GM19452 (cell line): ENCODE results near the gene PBX1.

Experiments
- ATAC-seq: cut with Tn5 transposase; IDR thresholded peaks from one replicate; pipeline ENCODE4 v1.9.1; 2021; ENCODE audit not compliant: unreplicated experiment

Gene PBX1

DNA sequence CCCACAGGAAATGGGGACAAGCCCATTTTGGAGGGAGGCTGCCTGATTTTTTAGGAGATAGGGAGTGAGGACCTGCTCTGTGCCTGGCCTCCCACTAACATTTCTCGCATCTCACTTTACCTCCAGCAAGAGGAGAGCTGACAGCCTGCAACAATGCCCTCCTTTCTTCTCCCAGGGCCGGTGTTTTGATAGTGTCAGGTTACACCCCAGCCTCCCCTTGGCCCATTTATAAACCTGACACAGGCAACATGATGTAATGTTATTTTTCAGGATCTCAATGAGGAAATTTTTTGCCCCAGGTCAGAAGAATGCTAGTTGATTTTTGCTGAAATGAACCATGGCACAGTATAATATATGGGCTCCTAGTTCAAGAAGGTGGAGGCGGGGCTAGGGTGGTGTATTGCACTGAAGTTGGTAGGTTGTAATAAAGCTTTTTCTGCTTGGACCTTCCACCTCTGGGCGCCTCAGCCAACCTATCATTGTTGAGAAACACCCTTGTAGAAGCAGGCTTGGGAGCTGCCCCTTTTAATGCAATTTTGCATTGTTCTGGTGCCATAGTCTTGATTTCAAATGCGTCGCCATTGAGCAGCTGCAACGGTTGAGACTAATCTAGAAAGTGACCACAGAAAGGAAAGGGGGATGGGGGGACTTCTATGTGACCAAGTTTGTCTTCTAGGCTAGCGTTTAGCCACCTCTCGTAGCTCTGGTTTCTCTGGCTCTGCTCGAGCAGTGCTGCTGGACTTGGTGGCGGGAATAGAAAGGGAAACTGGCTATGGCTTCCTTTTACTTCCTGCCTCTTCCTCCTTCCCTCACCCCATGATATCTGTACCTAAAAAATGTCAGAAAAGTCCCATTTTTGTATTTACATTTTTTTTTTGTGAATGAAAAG, 53.0 kb downstream of the PBX1 start:
- no peak for ATAC-seq

DNA sequence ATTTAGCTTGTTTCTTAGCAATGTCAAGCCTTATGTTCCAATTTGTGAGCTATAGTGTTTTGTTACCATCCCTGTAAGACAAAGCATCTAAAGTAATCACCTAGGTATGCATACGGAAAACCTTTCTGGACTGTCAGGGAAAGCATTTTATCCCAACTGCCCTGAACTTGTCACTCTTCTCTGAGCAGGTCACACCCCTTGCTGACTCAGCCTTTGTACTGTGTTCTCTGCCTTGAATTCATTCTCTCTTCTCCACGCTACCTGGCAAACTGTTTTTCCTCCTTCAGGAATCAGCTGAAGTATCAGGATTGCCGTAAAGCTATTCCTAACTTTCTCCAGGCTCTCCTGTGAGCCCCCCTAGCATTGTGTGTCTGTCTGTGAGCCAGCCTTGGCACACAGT, 54.2 kb downstream of the PBX1 start:
- no peak for ATAC-seq

GRCh38 chr1:164614316-164614715, 55.3 kb downstream of the PBX1 start:
- ATAC-seq, result no peak

DNA sequence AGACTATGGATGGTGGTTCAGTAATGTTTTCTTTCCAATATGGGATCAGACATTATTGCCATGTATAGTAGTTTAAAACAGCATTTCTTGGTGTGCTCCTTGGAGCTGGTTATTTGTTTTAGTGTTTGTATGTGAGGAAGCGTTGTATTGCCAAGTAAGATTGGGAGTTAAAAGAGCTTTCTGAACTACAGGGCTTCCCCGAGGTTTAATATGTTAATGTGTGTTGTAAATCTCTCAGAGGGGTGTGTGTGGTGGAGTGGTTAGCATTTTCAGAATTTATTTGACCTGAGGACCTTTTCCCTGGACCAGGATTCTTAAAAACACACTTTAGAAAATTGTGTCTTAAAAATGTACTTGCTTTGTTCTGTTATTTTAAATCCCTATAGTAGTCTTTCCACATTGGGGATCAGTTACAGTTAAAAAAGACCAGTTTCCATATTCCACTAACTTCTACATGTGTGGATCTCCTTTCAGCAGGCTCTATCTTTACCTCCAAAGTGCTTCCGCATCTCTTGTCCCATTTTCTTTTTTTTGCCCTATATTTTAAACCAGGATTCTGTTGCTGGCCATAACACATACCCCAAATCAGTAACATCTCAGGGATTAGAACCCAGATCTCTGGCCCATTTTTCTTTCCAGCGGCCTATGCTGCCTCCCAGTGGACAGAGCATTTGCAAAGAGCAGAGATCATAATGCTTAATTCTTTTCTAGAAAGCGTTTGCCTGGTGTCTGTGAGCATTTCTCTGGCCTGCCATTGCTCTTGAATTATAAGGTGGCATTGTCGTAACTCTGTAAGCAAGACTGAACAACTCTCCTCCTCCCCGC, 58.6 kb downstream of the PBX1 start:
- no peak for ATAC-seq

DNA sequence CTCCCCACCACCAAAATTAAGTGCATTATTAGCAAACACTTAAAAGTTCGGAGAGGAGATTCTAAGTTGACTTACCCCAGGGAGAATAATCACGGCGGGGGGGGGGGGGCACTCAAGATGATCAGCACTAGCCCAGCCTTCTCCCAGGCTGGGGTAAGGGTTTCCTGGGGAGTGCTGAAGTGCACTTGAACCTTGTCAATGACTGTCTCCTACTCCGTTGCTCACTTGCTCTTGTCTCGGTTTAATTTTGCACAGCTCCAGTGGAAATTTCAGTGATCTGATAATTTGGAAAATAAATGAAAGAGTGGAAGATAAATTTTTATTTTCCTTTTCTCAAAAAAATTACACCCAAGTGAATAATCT, 59.2 kb downstream of the PBX1 start:
- ATAC-seq, result no peak

DNA sequence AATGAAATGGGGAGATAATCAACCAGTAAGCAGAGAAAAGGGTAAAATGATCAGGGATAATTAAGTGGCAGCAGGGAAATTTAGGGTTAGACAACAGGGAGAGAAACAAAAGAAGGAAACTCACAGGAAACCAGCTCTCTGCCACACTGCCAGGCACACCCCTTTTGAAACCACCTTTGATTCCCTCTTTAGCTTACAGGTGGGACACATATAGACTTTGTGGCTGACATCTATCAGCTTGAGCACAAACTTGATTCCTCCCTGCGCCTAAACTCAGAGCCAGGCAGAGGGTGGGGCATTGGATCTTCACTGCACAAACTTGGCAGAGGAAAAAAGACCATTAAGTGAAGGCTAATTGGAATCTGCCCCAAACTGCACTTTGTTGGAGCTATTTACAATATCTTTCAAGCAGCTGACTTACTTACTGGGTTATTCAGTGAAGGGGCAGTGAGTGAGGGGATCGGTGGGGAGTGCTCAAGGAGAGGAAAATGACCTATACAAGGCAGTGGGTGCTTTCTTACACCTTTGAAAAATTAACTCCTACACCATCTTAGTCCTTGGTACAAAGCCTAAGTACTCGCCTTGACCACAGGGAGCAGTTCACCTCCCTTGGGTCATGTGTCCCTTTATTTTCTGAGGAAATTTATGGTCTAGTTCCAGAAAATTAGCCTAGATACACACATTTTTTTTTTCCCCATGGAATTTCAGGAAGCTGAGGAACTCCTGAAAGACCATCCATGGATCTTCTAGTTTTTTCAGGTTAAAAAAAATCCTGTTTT, 60.2 kb downstream of the PBX1 start:
- ATAC-seq, result no peak

DNA sequence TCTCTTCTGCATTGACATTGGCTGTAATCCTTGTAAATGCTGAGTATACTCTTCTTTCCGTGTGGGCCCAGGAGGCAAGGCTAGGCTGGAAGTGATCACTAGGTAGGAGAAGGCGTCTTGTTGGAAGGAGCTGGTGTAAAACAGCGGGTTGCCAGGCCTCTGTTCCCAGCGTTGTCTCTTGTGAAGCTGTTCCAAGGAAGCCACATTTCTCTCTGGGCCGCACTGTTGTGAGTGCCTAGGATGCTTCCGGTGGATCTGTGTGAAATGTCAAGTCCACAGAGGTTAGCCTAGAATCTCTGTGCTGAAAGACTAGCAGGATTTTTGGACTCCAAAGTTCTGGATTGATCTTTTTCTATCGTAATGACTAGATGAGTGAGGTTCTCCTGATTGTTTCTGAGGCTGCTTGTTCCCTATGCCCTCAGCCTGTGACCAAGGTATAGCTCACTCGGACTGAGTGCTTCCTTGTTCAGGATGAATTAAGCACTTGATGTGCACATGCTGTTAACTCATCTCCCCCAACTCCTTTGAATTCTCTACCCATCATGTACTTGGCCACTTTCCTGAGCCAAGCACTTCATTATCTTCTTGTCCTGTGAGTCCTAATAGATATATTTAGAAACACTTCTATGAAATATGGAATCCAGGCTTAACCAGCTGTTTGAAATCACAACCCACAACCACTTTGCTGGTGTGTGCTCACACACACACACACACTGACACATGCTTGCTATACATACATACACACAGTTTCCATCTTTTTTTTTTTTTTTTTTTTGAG, 63.3 kb downstream of the PBX1 start:
- ATAC-seq, result no peak

DNA sequence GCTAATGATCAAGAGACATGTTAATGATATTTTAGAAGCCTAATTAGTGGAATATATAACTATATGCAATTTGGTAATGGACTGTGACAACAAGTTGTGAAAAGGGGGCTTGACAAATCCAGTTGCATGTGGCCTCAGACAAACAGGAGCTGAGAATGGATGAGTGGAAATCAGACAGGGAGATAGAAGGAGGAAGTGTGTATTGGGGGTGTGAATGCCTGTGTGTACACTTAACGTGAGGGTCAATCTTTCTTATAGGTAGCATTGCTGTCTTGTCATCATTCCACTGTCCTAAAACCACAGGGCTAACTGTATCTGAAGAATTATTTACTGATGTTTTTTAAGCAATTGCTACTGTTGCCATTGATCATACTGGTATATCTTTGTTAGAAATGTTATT, 64.8 kb downstream of the PBX1 start:
- ATAC-seq, result no peak

DNA sequence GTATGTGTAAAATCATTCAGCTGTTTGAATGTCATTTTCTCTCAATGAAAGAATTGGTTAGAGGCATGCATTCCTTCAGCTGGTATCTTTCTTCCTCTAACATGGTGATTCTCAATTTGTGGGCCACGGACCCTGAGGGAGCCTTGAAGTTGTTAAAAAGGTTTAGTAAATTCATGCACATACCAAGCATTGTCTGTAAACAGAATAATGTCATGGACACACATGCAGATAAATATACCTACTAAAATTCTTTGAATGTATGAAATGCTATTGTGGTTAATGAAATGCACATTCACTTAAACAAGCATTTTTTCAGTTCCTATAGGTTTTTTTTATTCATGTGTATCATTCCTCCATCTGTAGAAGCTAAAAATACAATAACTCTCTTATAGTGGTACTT, 65.4 kb downstream of the PBX1 start:
- ATAC-seq, result no peak

DNA sequence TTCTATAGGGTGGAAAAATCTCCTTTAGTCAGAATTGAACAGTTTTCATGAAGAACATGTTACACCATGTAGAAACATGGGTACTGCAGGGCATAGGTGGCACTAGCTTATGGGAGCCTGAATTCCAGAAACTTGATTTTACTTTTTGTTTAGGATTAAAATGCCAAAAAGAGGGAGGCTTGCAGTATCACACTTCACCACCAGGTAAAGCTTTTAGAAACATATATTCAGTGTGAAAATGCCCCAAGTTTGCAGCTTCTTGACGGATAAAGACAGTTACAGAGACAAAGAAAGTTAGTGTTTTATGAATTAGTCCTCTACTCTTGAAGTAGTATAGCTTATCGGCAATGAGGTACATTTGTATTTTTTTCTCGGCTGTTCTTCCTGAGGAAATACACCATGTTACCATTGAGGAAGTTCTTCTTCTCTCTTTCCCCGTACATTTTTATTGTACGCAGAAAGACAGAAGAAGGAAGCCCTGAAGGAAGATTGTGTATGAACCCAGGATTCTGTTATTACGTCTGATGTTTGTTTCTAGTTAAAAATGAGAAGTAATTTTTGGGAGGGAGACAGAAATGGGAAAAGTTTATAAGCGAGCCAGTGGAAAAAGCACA, 66.1 kb downstream of the PBX1 start:
- no peak for ATAC-seq

DNA sequence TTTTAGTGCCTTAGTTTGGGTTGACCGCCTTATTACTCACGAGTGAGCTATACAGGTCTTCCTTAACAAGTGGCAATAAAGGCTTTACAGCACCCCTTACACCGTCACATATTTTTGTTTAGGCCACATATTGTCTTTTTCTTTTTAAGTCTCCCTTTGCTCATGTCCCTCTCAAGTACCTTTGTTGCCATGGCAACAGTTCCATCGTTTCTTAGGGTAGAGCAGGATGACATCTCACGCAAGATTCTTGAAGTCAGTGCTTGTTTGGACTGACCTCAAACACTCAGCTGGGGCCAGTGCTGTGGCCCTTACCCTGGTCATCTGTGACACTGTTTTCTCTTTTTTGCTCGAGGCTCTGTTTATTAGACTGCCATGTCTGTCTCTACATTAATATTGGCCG, 69.8 kb downstream of the PBX1 start:
- ATAC-seq, result no peak

- no peak for ATAC-seq
Measured at GRCh38 chr1:164629971-164630370, 71.0 kb downstream of the PBX1 start.

DNA sequence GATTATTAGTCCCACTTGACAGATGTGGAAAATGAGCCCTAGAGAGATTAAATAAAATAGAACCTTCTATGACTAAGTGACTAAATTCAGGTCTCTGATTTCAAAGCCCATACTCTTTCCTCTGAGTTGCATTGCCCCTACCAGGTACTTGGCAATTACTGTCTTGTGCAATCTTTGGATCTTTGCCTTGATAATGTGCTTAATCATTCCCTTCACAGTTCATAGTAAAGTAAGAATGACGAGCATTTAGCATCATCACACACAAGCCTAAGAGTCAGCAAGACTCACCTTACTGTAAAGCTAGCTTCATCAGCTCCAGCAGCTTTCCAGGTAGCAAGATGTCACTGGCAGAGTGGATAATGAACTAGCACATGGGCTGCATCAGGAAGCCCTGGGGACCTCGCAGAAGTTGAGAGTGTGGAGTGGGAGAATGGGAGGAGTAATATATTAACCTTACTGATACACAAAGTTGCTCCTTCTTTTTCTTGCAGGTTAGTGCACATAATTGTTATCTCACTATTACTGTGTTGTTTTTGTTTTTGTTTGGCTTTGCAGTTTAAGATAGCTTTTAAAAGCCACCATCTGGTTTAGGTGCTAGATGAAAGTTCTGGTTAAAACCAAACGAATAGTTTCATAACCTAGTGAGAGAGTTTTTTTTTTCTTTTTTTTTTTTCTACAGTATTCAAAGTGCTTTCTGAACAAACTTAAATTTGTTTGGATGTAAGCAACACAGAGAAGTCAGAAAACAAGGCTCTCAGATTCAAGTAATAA, 71.8 kb downstream of the PBX1 start:
- no peak for ATAC-seq

DNA sequence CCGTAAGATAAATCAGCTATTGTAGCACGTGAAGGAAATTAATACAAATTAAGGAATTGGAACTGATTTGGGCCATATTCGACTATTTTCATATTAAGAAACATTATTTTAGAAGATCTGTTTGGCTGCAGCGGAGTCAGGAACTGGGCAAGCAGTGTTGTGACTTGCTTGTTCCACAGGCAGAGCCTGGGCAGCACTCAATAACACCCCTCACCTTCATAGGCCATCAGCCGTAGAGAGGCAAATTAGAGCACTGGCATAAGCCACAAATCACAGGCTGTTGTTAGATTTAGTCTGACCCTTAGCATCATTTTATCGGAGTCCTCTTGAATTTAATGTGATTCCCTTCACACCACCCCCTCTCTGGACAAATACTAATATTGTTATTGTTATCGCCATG, 72.8 kb downstream of the PBX1 start:
- no peak for ATAC-seq

DNA sequence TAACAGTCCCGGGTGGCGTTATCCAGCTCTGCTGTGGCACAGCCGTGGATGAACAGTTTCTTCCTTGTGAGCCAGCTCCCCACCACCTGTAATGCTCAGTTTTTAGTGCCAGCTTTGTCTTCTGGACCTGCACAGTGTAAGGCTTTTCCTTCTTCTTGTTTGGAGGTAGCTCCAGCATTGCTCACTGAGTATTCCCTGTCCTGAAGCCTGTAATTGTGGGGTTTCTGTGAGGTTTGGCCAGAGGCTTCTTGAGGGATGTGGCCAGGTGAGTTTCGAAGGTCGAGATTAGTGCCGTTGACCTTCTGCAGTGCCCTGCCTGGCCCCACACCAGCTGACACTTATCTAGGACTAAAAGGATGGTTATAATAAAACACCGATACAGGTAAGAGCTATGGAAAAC, 75.0 kb downstream of the PBX1 start:
- no peak for ATAC-seq

GRCh38 chr1:164635059-164635802, 76.2 kb downstream of the PBX1 start:
- ATAC-seq, result no peak

GRCh38 chr1:164635803-164636731, 77.1 kb downstream of the PBX1 start:
- no peak for ATAC-seq

DNA sequence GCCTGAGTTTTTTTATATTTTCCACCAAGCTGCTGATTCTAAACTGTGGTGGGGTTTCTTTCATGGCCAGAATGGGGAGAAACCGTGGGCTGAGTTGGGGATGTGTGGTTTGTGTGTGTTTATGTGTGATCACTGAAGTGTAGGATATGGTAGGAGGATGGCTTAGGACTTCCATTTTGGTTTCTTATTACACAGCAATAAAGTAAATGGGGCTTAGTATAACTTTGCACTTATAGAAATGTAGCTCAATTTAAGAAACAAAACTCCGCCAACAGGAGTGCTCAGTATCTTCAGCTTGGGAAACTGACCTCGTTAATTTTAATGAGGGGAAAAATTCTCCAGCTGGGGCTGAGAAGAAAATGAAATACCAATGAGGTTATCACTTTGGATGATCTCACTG, 77.8 kb downstream of the PBX1 start:
- no peak for ATAC-seq
